H9 (cell line): ENCODE results near the gene CDC25C. TPM values are rescaled to one million over a fixed set of nuclear protein-coding genes. Genes with fewer than 3 reads are reported as not detected.

Experiments
- DNase-seq: peaks from one replicate; pipeline ENCODE4 v3.0.0-alpha.2; 2017
- H2AFZ ChIP-seq: one replicate; pipeline ENCODE4 v1.6.1; 2013; ENCODE audit warnings: mild to moderate bottlenecking, low read length, control low read depth, moderate library complexity
- H2AK5ac ChIP-seq: 2 replicates; pipeline ENCODE4 v1.6.1; 2013; ENCODE audit warnings: low read length, control low read depth, mixed read lengths; ENCODE audit not compliant: insufficient read length
- H2BK120ac ChIP-seq: one replicate; pipeline ENCODE4 v1.6.1; 2013; ENCODE audit warnings: low read depth, mild to moderate bottlenecking, low read length, control low read depth, inconsistent platforms; ENCODE audit not compliant: poor library complexity, severe bottlenecking
- H2BK12ac ChIP-seq: 2 replicates; pipeline ENCODE4 v1.6.1; 2013; ENCODE audit warnings: low read length, control low read depth, mixed read lengths, low read depth; ENCODE audit not compliant: insufficient read length
- H2BK15ac ChIP-seq: 2 replicates; pipeline ENCODE4 v1.6.1; 2013; ENCODE audit warnings: low read depth, low read length, control low read depth
- H2BK20ac ChIP-seq: one replicate; pipeline ENCODE4 v1.6.1; 2013; ENCODE audit warnings: low read depth, mild to moderate bottlenecking, low read length, control low read depth, inconsistent platforms; ENCODE audit not compliant: poor library complexity, severe bottlenecking
- H2BK5ac ChIP-seq: 2 replicates; pipeline ENCODE4 v1.6.1; 2013; ENCODE audit warnings: low read length, control low read depth, mixed read lengths; ENCODE audit not compliant: insufficient read length
- H3K14ac ChIP-seq: 2 replicates; pipeline ENCODE4 v1.6.1; 2013; ENCODE audit warnings: low read length, control low read depth; ENCODE audit not compliant: insufficient read depth
- H3K18ac ChIP-seq: 2 replicates; pipeline ENCODE4 v1.6.1; 2013; ENCODE audit warnings: low read depth, mild to moderate bottlenecking, mixed read lengths, low read length, control low read depth; ENCODE audit not compliant: insufficient read length
- H3K23ac ChIP-seq: 2 replicates; pipeline ENCODE4 v1.6.1; 2013; ENCODE audit warnings: low read length, control low read depth, mixed read lengths, low read depth; ENCODE audit not compliant: insufficient read length
- H3K23me2 ChIP-seq: 2 replicates; pipeline ENCODE4 v1.6.1; 2013; ENCODE audit warnings: low read depth, mild to moderate bottlenecking, mixed read lengths, low read length, control low read depth; ENCODE audit not compliant: insufficient read length, poor library complexity, severe bottlenecking
- H3K27ac ChIP-seq: 2 replicates; pipeline ENCODE4 v1.5.1; 2013; ENCODE audit warnings: low read length, control low read depth, mixed read lengths, low read depth; ENCODE audit not compliant: insufficient read length
- H3K27me3 ChIP-seq: 2 replicates; pipeline ENCODE4 v1.6.1; 2013; ENCODE audit warnings: low read length, control low read depth, inconsistent platforms; ENCODE audit not compliant: insufficient read depth
- H3K4ac ChIP-seq: 2 replicates; pipeline ENCODE4 v1.6.1; 2013; ENCODE audit warnings: low read depth, mild to moderate bottlenecking, control low read depth, inconsistent platforms, low read length, moderate library complexity
- H3K4me1 ChIP-seq: 2 replicates; pipeline ENCODE4 v1.6.1; 2013; ENCODE audit warnings: low read length, control low read depth, inconsistent platforms; ENCODE audit not compliant: insufficient read depth
- H3K4me2 ChIP-seq: 2 replicates; pipeline ENCODE4 v1.6.1; 2013; ENCODE audit warnings: low read length, control low read depth, mixed read lengths; ENCODE audit not compliant: insufficient read length, insufficient read depth
- H3K56ac ChIP-seq: 2 replicates; pipeline ENCODE4 v1.6.1; 2013; ENCODE audit warnings: low read depth, mild to moderate bottlenecking, mixed read lengths, low read length, control low read depth; ENCODE audit not compliant: insufficient read length
- H3K79me1 ChIP-seq: 2 replicates; pipeline ENCODE4 v1.6.1; 2013; ENCODE audit warnings: low read depth, mild to moderate bottlenecking, moderate library complexity, low read length, control low read depth, inconsistent platforms; ENCODE audit not compliant: insufficient read depth, poor library complexity, severe bottlenecking
- H3K79me2 ChIP-seq: 2 replicates; pipeline ENCODE4 v1.6.1; 2013; ENCODE audit warnings: low read length, control low read depth, inconsistent platforms; ENCODE audit not compliant: insufficient read depth
- H3K9ac ChIP-seq: 2 replicates; pipeline ENCODE4 v1.6.1; 2013; ENCODE audit warnings: low read length, control low read depth, mixed read lengths; ENCODE audit not compliant: insufficient read length; ENCODE audit errors: extremely low read depth
- H3K9me3 ChIP-seq: one replicate; pipeline ENCODE4 v1.6.1; 2013; ENCODE audit warnings: low read depth, low read length, inconsistent platforms; ENCODE audit not compliant: control insufficient read depth
- H3T11ph ChIP-seq: one replicate; pipeline ENCODE4 v1.6.1; 2013; ENCODE audit warnings: mild to moderate bottlenecking, low read length, control low read depth, inconsistent platforms
- H4K20me1 ChIP-seq: one replicate; pipeline ENCODE4 v1.6.1; 2013; ENCODE audit not compliant: control insufficient read depth, insufficient read length, insufficient read depth
- H4K5ac ChIP-seq: 2 replicates; pipeline ENCODE4 v1.6.1; 2013; ENCODE audit warnings: low read depth, mild to moderate bottlenecking, mixed read lengths, low read length, control low read depth; ENCODE audit not compliant: insufficient read length
- H4K8ac ChIP-seq: replicated peaks from 2 replicates; pipeline ENCODE4 v1.6.1; 2013; ENCODE audit warnings: low read length, control low read depth, mixed read lengths, low read depth; ENCODE audit not compliant: insufficient read length
- H4K91ac ChIP-seq: 2 replicates; pipeline ENCODE4 v1.6.1; 2013; ENCODE audit warnings: low read depth, mild to moderate bottlenecking, moderate library complexity, mixed read lengths, low read length, control low read depth; ENCODE audit not compliant: insufficient read length
- H3K27ac Mint-ChIP-seq, 3 experiments: 2 replicates in 2 of 3; 3 replicates in 1 of 3; pipeline ENCODE4 v1.8.0; 2020 to 2021; ENCODE audit warnings: mixed read lengths in 3 of 3, mild to moderate bottlenecking in 1 of 3, moderate library complexity in 1 of 3
- H3K27me3 Mint-ChIP-seq: 2 replicates; pipeline ENCODE4 v1.8.0; 2021; ENCODE audit warnings: low read depth, mild to moderate bottlenecking, moderate library complexity, mixed read lengths
- H3K36me3 Mint-ChIP-seq, 3 experiments: 2 replicates in 2 of 3; 3 replicates in 1 of 3; pipeline ENCODE4 v1.8.0; 2020 to 2021; ENCODE audit warnings: low read depth in 3 of 3, mixed read lengths in 3 of 3; ENCODE audit not compliant: insufficient read depth in 1 of 3
- H3K4me1 Mint-ChIP-seq, 2 experiments: 2 replicates each; pipeline ENCODE4 v1.8.0; 2020; ENCODE audit warnings: mixed read lengths in 2 of 2
- H3K4me3 Mint-ChIP-seq, 2 experiments: 2 replicates in 1 of 2; 3 replicates in 1 of 2; pipeline ENCODE4 v1.8.0; 2020 to 2021; ENCODE audit warnings: mild to moderate bottlenecking in 2 of 2, mixed read lengths in 2 of 2, moderate library complexity in 1 of 2
- H3K9me3 Mint-ChIP-seq, 2 experiments: 2 replicates in 1 of 2; 3 replicates in 1 of 2; pipeline ENCODE4 v1.8.0; 2020; ENCODE audit warnings: mild to moderate bottlenecking in 2 of 2, mixed read lengths in 2 of 2, moderate library complexity in 1 of 2
- CTCF ChIP-seq: fragments of 200-600 bp; sonication (generic); conservative IDR thresholded peaks from 3 replicates; pipeline ENCODE4 v1.8.0; 2021; ENCODE audit warnings: antibody characterized with exemption, mild to moderate bottlenecking
- WGBS: extraction: QIAGEN DNeasy Blood & Tissue Kit; methylation state at CpG from one replicate; pipeline ENCODE4 v1.1.7; 2013; ENCODE audit warnings: missing lambda C conversion rate, low lambda C conversion rate, mixed read lengths; ENCODE audit not compliant: insufficient read length; ENCODE audit errors: extremely low coverage; 5-methylcytosine and 5-hydroxymethylcytosine counted together
- total RNA-seq: library from RNA; stranded (reverse); gene quantifications from 2 replicates; pipeline ENCODE4 v1.2.1, GENCODE V29; 2021

CDC25C gene
- total RNA-seq, 1 experiment from 2014 or later = 22.8 TPM

- TF ChIP-seq CTCF = no peak
- Histone ChIP-seq H3K27me3 (peaks cover 3% of the 10 kb centered on the region; the same call in 1 of the 2 replicates), H3K4me2 (no peak overlapping the region), H2AFZ (no peak overlapping the region), H3K79me2 (no peaks in the 10 kb centered on the region), H4K91ac (no peak overlapping the region), H4K5ac (no peak overlapping the region), H3K56ac (no peak overlapping the region), H3K14ac (no peak overlapping the region), H2BK12ac (no peak overlapping the region), H3T11ph (no peak overlapping the region), H4K20me1 (no peaks in the 10 kb centered on the region), H2BK15ac (no peak overlapping the region), H3K9ac (no peak overlapping the region), H3K27ac (no peak overlapping the region), H2BK120ac (no peak overlapping the region), H3K23ac (no peak overlapping the region), H4K8ac (no peak overlapping the region), H3K9me3 (no peaks in the 10 kb centered on the region), H3K4ac (no peak overlapping the region), H3K18ac (no peak overlapping the region), H2AK5ac (no peak overlapping the region), H2BK20ac (no peak overlapping the region), H3K23me2 (peaks cover 3% of the 10 kb centered on the region), H3K79me1 (no peaks in the 10 kb centered on the region), H3K4me1 (no peaks in the 10 kb centered on the region; the same call in 1 of the 2 replicates), H2BK5ac (no peak overlapping the region)
- no peak for DNase-seq
- peaks cover 25% of the 10 kb centered on the region for H3K27me3 Mint-ChIP-seq
- H3K9me3 Mint-ChIP-seq = no peaks in the 10 kb centered on the region
- no peak overlapping the region for H3K4me3 Mint-ChIP-seq
- no CpG with 5 or more reads among the region's 4 CpGs for WGBS
- no peak overlapping the region for H3K27ac Mint-ChIP-seq
- peaks cover 15 to 27% of the 10 kb centered on the region in 2 experiments for H3K4me1 Mint-ChIP-seq
- no peaks in the 10 kb centered on the region for H3K36me3 Mint-ChIP-seq
Measured at GRCh38 chr5:138246822-138247221, 84.8 kb downstream of the CDC25C start.
